K562 treated with DMSO at 1 percent for 24 hours (cell line): ENCODE results near the gene HDAC9. TPM values are rescaled to one million over a fixed set of nuclear protein-coding genes. Genes with fewer than 3 reads are reported as not detected.

Source experiments
- total RNA-seq: library from RNA; unstranded; fragments of 300-600 nt; gene quantifications from 2 replicates; pipeline ENCODE4 v1.2.3, GENCODE V29; 2022; ENCODE audit warnings: low read depth; ENCODE audit not compliant: insufficient read depth

The HDAC9 gene
- 0.53 and 0.73 TPM in 2 replicates for total RNA-seq

DNA sequence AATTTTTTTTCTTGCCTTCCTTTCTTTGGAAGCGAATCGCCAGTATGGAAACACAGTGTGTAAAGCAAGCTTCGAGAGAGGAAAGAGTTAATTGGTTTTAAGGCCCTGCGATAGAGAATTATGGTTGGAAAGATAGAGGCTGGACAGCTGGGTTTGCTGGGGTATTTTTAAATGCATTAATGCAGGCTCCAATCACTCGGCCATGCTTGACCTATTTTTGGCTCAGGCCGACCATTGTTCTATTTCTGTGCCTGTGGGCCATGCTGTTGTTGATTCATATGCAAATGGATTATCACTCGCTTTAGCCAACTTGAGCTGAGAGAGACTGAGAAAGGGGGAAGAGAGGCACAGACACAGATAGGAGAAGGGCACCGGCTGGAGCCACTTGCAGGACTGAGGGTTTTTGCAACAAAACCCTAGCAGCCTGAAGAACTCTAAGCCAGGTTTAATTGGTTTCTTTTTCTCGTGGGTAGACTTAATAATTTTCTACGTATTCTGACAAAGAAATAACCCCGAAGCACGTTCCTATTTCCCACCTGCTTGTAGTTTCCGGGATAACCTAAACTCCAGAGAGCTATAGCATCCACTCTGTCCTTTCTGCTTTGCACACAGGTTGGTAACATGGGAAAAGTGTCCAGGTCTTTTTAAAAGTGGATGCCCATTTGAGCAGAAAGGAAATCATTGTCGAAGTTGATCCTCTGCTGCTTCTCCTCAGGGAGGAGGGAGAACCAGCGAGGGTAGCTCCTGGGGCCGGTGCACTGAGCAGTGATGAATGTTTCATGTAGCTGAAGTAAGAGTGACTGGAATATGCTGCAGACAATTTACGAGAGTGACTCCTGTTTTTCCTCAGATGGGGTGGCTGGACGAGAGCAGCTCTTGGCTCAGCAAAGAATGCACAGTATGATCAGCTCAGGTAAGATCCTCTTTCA lies at the start of gene HDAC9:
Gene HDAC9 (plus strand): TSS at position 338 of the 929 bp plus-strand sequence. CDS start 554 bp downstream, at position 892.

